Articular chondrocyte of knee joint (primary cell): ENCODE results near the gene EXOSC5. TPM values are rescaled to one million over a fixed set of nuclear protein-coding genes. Genes with fewer than 3 reads are reported as not detected.

ENCODE experiments used
- small RNA-seq: library from RNA; depleted of rRNA; stranded (forward); fragments of <200 nt; gene quantifications from one replicate; pipeline ENCODE3, GENCODE V24; 2012
- total RNA-seq: library from RNA; depleted of rRNA; stranded (reverse); fragments of >200 nt; gene quantifications from 2 replicates; pipeline ENCODE4 v1.2.3, GENCODE V29; 2012

Gene EXOSC5
- total RNA-seq = 6.5 and 7.7 TPM in 2 replicates

GRCh38 chr19:41397086-41398049 lies at the start of gene EXOSC5, which contains the start of gene BCKDHA:
EXOSC5 (minus strand) TSS chr19:41397359; CDS start chr19:41397328, 31 bp downstream.
BCKDHA (plus strand) TSS chr19:41397818; CDS start chr19:41397828, 10 bp downstream.

GRCh38 chr19:41442473-41443355 lies 45.6 kb upstream of the EXOSC5 start, which contains the start of gene ERICH4:
ERICH4 (plus strand) TSS chr19:41443156; CDS start chr19:41443170, 14 bp downstream.

GRCh38 chr19:41439441-41440222 lies 42.5 kb upstream of the EXOSC5 start, which contains the start of gene DMAC2:
DMAC2 (minus strand) TSS chr19:41439912; CDS start chr19:41439899, 13 bp downstream.

GRCh38 chr19:41426952-41427646 lies 29.9 kb upstream of the EXOSC5 start, which contains the start of gene B3GNT8:
B3GNT8 (minus strand) TSS chr19:41427374; CDS start chr19:41426778, 596 bp downstream.

GRCh38 chr19:41376241-41376997 lies 20.7 kb downstream of the EXOSC5 start, which contains the start of gene TMEM91:
TMEM91 (plus strand) TSS chr19:41376533; CDS start chr19:41378310, 1,777 bp downstream.

GRCh38 chr19:41363753-41364523 lies 33.2 kb downstream of the EXOSC5 start, which contains the start of gene B9D2:
B9D2 (minus strand) TSS chr19:41364149; CDS start chr19:41363519, 630 bp downstream.

GRCh38 chr19:41353466-41354342 lies 43.5 kb downstream of the EXOSC5 start, which contains the start of gene TGFB1:
TGFB1 (minus strand) TSS chr19:41353922; CDS start chr19:41353044, 878 bp downstream.

Small RNA genes within 50 kb of the gene (small RNA-seq; reads per million reads assigned to genes)
- not detected for gene RF00017

Other genes starting within 250 kb of the EXOSC5 start
- 0.11 TPM in 1 of 2 replicates, not detected in the other for gene CYP2S1, start 204.1 kb downstream of the EXOSC5 start, total RNA-seq
- gene AXL, start 178.1 kb downstream of the EXOSC5 start, total RNA-seq = 351 and 401 TPM in 2 replicates
- 102 and 122 TPM in 2 replicates for gene HNRNPUL1, start 133.0 kb downstream of the EXOSC5 start, total RNA-seq
- 10.8 and 13.7 TPM in 2 replicates for gene CCDC97, start 87.2 kb downstream of the EXOSC5 start, total RNA-seq
- gene TGFB1, start 43.4 kb downstream of the EXOSC5 start, total RNA-seq = 13.7 and 13.8 TPM in 2 replicates
- gene B9D2, start 33.2 kb downstream of the EXOSC5 start, total RNA-seq = 4.6 and 6.6 TPM in 2 replicates
- gene TMEM91, start 20.8 kb downstream of the EXOSC5 start, total RNA-seq = 8.8 and 9.5 TPM in 2 replicates
- 16.3 and 20.6 TPM in 2 replicates for gene BCKDHA, start 459 bp upstream of the EXOSC5 start, total RNA-seq
- gene B3GNT8, start 30.0 kb upstream of the EXOSC5 start, total RNA-seq = 1.6 and 1.8 TPM in 2 replicates
- gene DMAC2, start 42.6 kb upstream of the EXOSC5 start, total RNA-seq = 28.6 and 29.4 TPM in 2 replicates
- not detected in 2 replicates for gene ERICH4, start 45.8 kb upstream of the EXOSC5 start, total RNA-seq
- gene CEACAM21, start 178.8 kb upstream of the EXOSC5 start, total RNA-seq = not detected in 2 replicates
- gene CEACAM4, start 229.7 kb upstream of the EXOSC5 start, total RNA-seq = not detected in 2 replicates